GDM1 (cell line): ENCODE data around the gene PRL.

Experiments used
- DNase-seq: peaks from one replicate; lab custom pipeline; 2025; lab: John Stamatoyannopoulos, UW

Gene PRL

GRCh38 chr6:22296936-22297335 is at the start of gene PRL:
Gene PRL (minus strand): TSS chr6:22297036. CDS start chr6:22296982, 54 bp downstream.
- DNase-seq, result no peak

GRCh38 chr6:22343864-22344263 is 47.0 kb upstream of the PRL start:
- no peak for DNase-seq

- DNase-seq, result no peak
These were observed 37.9 kb upstream of the PRL start for GRCh38 chr6:22334778-22335177.

GRCh38 chr6:22333802-22334201 is 37.0 kb upstream of the PRL start:
- DNase-seq, result no peak

GRCh38 chr6:22332711-22333110 is 35.9 kb upstream of the PRL start:
- no peak for DNase-seq

GRCh38 chr6:22332216-22332615 is 35.4 kb upstream of the PRL start:
- DNase-seq, result no peak

- DNase-seq, result no peak
These were observed 34.1 kb upstream of the PRL start for GRCh38 chr6:22330941-22331340.

GRCh38 chr6:22328474-22328873 is 31.6 kb upstream of the PRL start:
- DNase-seq, result no peak

- DNase-seq, result no peak
These were observed 31.0 kb upstream of the PRL start for GRCh38 chr6:22327881-22328280.

- DNase-seq, result no peak
These were observed 29.7 kb upstream of the PRL start for GRCh38 chr6:22326500-22326899.

- DNase-seq, result no peak
These were observed 28.6 kb upstream of the PRL start for GRCh38 chr6:22325481-22325880.

GRCh38 chr6:22323848-22324247 is 27.0 kb upstream of the PRL start:
- no peak for DNase-seq

- DNase-seq, result no peak
These were observed 25.5 kb upstream of the PRL start for GRCh38 chr6:22322103-22323030.

- no peak for DNase-seq
These were observed 23.9 kb upstream of the PRL start for GRCh38 chr6:22320750-22321149.

GRCh38 chr6:22318404-22318803 is 21.6 kb upstream of the PRL start:
- no peak for DNase-seq

GRCh38 chr6:22313796-22314195 is 17.0 kb upstream of the PRL start:
- DNase-seq, result no peak

- DNase-seq, result no peak
These were observed 12.1 kb upstream of the PRL start for GRCh38 chr6:22308939-22309338.

GRCh38 chr6:22306741-22307466 is 10.1 kb upstream of the PRL start:
- DNase-seq, result no peak

- DNase-seq, result no peak
These were observed 6.0 kb upstream of the PRL start for GRCh38 chr6:22302838-22303237.

- DNase-seq, result no peak
These were observed 3.6 kb upstream of the PRL start for GRCh38 chr6:22300273-22300998.

- DNase-seq, result no peak
These were observed 1.6 kb upstream of the PRL start for GRCh38 chr6:22298475-22298890.

GRCh38 chr6:22296067-22296466 is 769 bp downstream of the PRL start:
- DNase-seq, result no peak

- no peak for DNase-seq
These were observed 1.7 kb downstream of the PRL start for GRCh38 chr6:22295145-22295544.
